NCI-H1694 (cell line): Measurements from ENCODE around the gene ABCG2.

Experiments
- DNase-seq: peaks from one replicate; lab custom pipeline; 2025; lab: John Stamatoyannopoulos, UW

ABCG2 gene

DNA sequence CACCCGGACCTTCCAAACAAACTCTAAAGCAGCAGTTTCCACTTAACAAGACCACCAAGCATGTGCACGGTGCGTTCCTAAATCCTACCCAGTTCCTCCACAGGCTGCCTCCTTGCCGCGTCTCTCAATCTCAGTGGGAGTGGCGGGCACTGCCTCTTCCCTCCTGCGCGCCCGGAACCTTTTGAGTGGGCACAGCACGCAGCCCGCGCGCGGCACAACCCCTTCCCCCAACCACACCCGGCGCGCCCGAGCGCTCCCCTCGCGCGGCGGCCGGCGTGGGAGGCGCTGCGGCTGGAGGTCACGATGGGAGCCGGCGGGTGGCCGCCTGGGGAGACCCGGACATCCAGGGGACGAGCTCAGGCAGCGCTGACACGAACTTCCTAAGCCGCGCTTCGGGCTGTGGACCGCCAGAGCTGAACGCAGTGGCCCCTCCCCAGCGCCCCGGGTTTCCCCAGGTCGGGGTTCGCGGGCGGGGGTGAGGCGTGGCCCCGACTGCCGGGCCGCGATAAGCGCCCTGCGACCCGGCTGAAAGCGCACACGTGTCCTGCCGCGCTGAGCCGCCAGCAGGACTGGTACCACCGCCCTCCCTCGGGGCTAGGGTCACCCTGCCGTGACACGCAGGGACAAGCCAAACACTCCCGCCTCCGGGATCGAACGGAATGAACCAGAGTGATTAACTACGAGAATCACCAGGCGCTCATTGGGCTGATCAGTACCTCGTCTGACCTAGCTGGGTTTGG is at the start of gene ABCG2:
Gene ABCG2 (minus strand): TSS at position 151 of the 740 bp plus-strand sequence. CDS start 18,644 bp downstream, outside the sequence.
- no peak for DNase-seq

DNA sequence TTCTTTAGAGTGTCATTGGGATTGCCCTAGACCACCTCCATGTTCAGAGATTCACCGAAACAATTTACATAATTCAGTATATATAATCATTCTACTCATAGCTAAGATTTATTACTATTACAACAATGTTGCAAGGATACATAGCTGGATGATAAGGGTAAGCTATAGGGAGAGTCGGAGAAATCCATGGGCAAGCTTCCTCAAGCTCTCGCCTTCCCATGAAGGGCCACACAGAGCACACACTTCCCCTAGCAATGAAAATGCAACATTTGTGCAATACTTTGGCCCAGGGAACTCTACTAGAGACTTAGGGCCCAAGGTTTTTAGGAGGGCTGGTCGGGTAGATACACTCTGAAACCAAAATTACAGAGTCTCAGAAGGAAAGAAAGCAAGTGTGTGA is 49.7 kb upstream of the ABCG2 start:
- no peak for DNase-seq

DNA sequence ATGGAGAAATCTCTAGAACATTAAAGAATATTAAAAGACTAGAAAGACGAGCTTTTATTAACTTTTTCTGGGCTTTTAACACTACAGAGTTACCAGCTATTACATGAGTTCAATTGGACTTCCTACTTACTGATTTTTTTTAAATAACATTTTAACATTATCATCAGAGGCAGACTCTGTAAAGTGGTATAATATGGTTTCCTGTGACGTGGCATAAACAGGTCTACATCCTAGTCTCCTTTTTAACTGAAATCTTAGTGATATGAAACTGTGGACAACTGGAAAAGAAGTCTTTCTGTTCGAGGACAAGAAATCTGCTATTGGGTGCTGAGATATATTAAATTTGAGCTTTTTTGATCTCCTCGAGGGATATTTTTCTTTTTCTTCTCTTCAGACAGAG is 48.7 kb upstream of the ABCG2 start:
- DNase-seq = no peak

DNA sequence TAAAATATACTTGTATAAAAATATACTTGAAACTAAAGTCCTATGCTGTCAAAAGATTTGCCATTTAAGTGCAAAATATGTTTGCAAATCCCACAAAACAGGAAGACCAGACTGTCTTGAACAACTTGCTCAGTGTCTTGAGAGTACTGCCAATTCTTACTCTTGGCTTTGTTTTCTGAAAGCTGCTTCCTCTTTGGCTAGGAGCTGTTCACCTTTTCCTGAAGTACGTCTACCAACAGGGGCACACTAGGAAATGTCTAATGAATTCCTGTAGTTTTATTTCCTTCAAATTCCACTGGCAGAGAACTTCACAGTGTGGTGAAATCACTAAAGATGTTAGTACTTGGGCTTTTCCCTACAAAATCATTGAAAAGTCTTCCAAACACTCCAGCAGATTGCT is 46.4 kb upstream of the ABCG2 start:
- DNase-seq = no peak

DNA sequence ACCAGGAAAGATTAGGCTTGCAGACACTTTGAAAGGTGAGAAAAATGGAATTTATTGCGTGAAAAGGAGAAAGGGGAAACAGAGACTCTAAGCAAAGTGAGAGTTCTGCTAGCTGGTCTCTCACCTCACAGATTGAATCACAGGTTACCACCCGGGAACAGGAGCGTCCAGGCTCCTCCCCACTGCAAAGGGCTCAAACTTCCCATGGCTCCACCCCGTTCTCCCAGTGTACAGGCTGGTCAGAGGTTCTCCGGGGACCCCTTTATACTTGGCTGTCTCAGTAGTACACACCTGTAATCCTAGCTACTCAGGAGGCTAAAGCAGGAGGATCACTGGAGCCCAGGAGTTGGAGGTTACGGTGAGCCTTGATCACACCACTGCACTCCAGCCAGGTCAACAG is 44.0 kb upstream of the ABCG2 start:
- no peak for DNase-seq

DNA sequence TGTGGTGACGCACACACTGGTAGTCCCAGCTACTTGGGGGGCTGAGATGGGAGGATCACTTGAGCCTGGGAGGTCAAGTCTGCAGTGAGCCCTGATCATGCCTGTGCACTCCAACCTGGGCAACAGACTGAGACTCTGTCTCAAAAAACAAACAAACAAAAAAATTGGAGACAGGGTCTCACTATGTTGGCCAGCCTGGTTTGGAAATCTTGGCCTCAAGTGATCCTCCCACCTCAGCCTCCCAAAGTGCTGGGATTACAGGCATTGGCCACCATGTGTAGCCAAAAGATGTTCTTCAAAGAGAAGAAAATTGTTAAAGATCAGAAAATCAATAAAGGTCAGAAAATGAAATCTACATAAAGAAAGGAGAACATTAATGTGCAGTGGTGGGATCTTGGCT is 41.7 kb upstream of the ABCG2 start:
- DNase-seq = no peak

DNA sequence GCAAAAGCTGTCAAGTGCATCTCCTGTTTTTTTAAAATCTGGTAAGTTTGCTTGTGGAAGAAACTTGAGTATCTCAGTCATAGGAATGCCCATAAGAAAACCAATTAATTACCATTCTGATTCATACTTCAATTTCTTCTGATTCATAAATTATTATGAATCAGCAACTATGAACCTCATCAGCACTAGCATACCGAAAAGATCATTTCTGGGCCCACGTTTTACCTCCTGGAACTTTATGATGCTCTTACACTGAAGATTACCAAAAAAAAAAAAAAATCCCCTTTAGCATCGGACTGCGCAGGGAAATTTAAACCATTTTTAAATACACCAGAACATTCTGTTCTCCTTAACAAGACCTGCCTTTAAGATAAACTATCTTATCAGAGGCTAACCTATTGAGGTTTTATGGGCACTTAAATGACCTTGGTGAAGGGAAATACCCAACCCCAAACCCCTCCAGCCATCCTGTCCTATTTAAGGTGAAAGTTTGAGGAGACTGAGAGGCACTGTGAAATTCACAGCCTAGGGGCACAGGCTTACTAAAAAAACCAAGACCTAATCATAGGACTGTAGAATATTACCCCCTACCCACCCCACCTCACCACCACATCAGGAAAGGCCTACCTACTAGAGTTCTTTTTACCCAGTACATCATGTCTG is 38.2 kb upstream of the ABCG2 start:
- no peak for DNase-seq

DNA sequence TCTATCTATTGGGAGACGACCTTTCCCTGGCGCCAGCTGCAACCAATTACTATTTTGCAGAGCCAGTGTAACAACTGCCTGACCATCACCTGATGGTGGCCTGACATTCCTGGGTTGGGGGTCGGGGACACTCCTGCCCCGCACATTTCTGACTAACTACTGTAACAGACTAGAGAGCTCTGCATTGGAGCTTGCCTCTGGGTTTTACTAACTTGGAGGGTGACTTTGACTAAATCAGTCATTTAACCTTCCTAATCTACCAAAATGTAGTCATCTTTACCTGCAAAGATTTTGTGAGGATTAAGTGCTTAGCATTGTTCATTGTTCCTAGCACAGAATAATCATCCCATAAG is 37.5 kb upstream of the ABCG2 start:
- DNase-seq = no peak

DNA sequence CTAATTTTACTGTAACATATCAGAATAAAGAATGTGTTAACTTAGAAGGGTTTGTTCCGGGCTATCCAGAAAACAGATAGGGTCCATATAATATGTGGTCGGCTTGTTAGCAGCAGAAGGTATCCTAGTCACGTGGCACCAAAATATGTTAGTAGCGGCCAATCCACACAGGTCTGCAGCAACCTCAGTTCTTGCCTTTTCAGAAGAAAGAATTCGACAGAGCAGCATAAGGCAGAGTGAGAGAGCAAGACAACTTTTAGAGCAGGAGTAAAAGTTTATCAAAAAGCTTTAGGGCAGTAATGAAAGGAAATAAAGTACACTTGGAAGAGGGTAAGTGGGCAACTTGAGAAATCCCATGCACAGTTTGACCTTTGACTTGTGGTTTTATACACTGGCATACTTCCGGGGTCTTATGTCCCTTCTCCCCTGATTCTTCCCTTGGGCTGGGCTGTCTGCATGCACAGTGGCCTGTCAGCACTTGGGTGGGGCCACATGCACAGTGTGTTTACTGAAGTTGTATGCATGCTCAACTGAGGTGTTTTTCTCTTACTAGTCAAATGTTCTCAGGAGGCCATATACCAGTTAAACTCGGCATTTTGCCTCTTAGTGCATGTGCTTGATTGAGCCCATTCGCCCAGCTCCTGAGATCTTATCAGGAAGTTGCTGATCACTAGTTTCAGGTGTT is 37.0 kb upstream of the ABCG2 start:
- DNase-seq = no peak

DNA sequence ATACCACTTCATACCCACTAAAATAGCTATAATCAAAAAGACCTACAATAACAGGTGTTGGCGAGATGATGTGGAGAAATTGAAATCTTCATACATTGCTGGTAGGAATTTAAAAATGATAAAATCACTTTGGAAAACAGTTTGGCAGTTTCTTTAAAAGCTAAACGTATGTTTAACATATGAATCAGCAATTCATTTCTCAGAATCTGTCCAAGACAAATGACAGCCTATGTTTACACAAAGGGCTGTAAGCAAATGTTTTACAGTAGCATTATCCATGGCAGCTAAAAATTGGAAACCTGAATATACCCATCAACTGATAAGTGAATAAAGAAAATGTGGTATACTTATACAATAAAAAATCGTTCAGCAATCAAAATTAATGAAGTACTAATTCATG is 33.0 kb upstream of the ABCG2 start:
- DNase-seq = no peak

DNA sequence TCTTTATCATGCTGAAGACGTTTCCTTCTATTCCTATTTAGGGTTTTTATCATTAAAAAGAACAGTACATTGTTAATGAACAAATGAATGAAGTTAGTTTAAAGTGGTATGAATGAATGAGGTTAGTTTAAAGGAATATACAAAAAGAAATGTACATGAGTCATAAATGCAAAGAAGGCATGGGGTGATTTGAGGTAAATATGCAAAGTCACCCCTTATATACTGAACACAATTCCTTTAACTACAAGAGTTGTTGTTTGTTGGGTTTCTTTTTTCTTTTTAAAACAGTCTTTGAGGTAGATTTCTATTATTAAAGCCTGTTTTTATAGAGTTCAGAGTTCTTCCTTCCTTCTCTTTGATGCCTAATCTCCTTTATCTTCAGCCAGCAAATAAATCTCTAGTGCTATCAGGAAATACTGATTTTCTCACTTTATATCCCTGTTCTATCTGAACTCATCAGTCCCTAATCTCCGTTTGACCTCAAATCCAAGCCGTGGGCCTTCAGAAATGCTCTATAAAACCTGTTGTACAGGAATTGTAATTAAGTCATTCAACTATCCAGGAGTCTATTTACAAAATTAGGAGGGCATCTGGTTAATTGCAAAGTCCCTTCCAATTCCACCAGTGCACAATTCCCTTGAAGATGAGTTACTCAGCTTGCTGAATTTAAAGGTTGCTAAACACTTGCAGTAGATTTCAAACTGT is 31.6 kb upstream of the ABCG2 start:
- no peak for DNase-seq

DNA sequence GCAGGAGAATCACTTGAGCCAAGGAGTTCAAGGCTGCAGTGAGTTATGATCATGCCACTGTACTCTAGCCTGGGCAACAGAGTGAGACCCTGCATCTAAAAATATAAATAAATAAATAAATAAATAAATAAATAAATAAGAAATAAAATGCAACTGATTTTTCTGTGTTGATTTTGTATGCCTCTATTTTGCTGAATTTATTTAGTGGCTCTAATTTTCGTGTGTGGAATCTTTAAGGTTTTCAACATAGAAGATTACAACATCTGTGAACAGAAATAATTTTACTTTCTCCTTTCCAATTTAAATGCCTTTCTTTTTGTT is 30.9 kb upstream of the ABCG2 start:
- no peak for DNase-seq

DNA sequence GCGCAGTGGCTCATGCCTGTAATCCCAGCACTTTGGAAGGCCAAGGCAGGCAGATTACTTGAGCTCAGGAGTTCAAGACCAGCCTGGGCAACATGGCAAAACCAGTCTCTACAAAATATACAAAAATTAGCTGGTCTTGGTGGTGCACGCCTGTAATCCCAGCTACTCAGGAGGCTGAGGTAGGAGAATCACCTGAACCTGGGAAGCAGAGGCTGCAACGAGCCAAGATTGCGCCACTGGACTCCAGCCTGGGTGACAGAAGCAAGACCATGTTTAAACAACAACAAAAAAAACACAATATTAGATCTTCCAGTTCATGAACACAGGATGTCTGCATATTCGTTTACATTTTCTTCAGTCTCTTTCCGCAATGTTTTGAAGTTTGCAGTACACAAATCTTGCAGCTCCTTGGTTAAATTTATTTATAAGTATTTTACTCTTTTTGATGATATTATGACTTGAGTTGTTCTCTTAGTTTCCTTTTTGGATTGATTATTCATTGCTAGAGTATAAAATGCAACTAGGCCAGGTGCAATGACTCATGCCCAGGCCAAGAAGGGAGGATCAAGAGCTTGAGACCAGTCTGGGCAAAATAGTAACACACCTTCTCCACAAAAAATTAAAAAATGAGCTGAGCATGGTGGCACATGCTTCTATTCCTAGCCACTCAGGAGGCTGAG is 30.4 kb upstream of the ABCG2 start:
- no peak for DNase-seq

DNA sequence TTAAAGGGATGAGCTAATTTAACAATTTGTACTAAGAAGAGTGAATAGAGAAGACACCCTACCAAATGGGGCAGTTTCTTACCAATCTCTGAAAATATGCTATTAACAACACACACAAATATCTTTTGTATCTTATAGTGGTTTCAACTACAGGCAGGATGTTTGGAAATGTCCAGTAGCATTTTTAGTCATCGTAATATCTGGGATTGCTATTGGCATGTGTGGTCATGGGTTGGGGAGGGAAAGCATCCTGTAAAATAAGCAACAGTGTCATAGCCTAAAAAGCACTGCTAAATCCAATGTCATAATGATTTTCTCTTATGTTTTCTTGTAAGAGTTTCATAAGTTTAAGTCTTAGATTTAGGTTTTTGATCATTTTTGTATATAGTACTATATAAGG is 29.3 kb upstream of the ABCG2 start:
- DNase-seq = no peak

DNA sequence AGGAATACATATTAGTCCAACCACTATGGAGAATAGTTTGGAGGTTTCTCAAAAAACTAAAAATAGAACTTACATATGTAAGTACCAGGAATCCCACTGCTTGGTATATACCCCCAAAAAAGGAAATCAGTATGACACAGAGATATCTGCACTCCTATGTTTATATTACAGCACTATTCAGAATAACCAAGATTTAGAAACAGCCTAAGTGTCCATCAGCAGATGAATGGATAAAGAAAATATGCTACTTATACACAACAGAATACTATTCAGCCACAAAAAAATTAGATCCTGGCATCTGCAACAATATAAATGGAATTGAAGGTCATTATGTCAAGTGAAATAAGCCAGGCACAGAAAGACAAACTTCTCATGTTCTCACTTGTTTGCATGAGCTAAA is 27.5 kb upstream of the ABCG2 start:
- DNase-seq = no peak

DNA sequence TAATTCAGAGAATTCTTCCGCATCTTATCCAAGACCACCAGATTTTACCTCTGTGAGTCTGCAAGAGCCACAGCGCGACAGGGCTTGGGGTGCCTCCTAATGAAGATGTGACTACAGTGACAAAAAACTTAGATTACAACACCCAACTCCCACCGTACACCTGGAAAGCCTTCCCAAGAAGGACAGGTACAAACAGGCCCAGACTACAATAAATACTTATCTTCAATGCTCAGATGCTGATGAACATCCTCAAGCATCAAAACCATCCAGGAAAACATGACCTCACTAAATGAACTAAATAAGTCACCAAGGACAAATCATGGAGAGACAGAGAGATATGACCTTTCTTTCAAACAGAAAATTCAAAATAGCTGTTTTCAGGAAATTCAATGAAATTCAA is 20.8 kb upstream of the ABCG2 start:
- no peak for DNase-seq

DNA sequence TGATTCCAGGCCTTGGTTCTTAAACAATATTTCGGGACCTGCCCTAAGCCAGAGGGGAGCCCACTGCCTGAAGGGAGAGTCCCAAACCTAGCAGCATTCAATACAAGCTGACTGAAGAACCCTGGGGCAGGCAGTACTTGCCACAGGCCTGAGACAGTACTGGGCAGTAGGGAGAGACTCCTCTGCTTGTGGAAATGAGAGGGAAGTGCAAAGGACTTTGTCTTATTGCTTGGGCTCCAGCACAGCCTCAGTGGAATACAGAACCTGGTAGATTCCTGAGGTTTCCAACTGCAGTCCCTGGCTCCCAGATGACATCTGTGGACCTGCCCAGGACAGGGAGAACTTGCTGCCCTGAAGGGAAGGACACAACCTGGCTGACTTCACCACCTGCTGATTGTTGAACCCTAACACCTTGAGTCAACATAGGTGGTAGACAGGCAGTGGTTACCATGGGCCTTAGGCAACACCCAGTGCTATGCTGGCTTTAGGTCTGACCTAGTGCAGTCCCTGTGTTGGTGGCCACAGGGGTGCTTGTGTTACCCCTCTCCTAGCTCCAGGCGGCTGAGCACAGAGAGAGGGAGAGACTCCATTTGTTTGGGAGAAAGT is 20.3 kb upstream of the ABCG2 start:
- no peak for DNase-seq

DNA sequence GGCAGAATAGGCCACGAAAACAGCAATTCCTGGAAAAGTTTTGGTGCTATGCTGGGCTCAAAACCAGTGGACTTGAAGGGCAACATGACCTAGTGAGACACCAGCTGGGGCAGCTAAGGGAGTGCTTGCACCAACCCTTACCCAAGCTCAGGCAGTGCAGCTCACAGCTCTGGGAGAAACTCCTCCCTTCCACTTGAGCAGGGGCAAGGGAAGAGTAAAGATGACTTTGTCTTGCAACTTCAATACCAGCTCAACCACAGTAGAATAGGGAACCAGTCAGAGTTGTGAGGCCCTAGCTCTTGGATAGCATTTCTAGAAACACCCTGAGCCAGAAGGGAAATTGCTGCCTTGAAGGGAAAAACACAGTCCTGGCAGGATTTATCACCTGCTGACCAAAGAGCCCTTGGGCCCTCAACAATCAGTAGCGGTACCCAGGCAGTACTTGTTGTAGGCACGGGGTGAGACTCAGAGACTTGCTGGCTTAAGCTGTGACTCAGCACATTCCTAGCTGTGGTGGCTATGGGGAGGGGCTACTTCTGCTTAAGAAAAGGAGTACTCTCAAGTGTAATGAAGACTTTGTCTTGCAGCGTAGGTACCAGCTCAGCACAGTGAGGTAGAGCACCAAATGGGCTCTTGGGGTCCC is 19.7 kb upstream of the ABCG2 start:
- DNase-seq = no peak

DNA sequence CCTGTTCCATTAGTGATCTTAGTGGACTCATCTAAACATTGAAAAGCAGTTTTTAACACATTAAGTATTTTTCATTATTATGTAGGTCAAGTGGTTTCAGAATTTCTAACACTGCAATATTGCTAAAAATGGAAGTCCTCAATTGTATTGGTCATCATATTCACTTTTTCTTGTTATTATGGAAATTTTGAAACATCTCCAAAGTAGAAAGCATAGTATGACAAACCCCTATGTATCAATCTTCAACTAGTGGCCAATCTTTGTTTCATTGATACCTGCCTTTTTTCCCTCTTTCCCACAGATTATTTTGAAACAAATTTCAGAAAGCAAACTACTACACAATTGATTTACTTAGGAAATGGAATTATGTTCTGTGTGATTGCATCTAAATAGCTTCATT is 14.5 kb upstream of the ABCG2 start:
- no peak for DNase-seq

DNA sequence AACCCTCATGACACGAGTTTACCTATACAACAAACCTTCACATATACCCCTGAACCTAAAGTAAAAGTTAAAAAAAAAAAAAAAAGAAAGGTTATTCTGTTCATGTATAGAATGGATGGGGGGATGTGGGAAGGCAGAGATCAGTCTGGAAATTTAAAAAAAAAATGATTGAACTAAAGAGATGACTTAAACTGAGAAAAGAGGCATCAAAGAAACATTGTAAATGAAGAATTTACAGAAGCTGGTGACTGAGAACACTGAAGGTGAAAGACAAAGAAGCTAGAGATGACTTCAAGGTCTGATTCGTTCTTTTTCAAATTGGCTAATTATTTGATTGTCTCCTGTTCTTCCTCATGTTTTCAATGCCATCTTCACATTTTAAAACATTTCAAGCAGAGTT is 12.8 kb upstream of the ABCG2 start:
- DNase-seq = no peak

DNA sequence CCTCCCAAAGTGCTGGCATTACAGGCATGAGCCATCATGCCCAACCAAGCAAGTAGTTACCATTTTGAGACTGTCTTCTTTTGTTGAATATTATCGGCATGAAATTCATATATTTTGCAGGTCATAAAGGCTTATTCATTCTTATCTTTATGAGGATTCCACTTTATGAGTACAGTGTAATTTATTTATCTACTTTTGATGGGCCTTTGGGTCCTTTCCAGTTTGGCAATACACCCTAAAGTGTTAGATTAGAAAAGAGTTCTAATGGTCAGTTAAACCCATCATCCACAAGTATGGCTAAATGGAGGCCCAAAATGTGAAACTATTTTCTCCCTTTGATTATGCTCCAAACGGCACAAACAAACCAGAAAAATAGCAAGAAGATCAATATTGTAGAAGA is 10.9 kb upstream of the ABCG2 start:
- DNase-seq = no peak

DNA sequence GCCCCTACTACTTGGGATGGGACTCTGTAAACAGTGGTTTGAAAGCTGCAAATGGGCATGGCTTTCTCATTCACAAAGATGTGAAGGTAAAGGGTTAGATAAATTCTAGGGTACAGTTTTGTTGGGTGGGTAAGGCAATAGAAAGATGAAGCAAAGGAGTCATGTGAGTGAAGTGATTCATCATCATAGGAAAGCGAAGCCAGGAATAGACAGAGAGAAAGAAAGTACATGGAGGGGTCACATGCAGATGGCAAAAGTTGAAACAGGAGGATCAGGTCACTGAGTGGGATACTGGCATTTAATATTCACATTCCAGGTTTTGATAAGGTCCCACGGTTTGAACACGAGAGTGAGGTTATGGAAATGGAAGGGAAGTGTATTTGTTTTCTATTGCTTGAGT is 8.2 kb upstream of the ABCG2 start:
- no peak for DNase-seq
